Stimulated activated naive CD8-positive, alpha-beta T cell treated with anti-CD3 and anti-CD28 coated beads, Interleukin-15, amount 100 ng/mL, for 72 hours (primary cell): Measurements from ENCODE around the gene GDAP1L1.
A peak's percentile ranks its signal among the peaks of the same experiment; 100 is the strongest.
"Not testable (repeated sequence)": the region's sequence is repeated elsewhere in the genome, so short reads cannot be mapped to it uniquely, and the experiment has no call there.

Source experiments
- ATAC-seq: fragments of 150-1000 bp; cut with Tn5 transposase; 2 replicates; pipeline ENCODE4 v1.10.0; 2021; ENCODE audit warnings: mild to moderate bottlenecking, moderate library complexity
- DNase-seq, 2 donors: peaks; one replicate each; pipeline ENCODE4 v3.0.0; 2021 to 2022
- H3K27ac Mint-ChIP-seq, 2 donors: one replicate each; pipeline ENCODE4 v1.8.0; 2022; ENCODE audit warnings: mild to moderate bottlenecking in 2 of 2, mixed read lengths in 2 of 2, moderate library complexity in 2 of 2
- H3K27me3 Mint-ChIP-seq: one replicate; pipeline ENCODE4 v1.8.0; 2022; ENCODE audit warnings: mixed read lengths
- H3K4me1 Mint-ChIP-seq: one replicate; pipeline ENCODE4 v1.8.0; 2022; ENCODE audit warnings: mild to moderate bottlenecking, mixed read lengths
- H3K4me3 Mint-ChIP-seq, 2 donors: one replicate each; pipeline ENCODE4 v1.8.0; 2022; ENCODE audit warnings: mild to moderate bottlenecking in 2 of 2, mixed read lengths in 2 of 2, moderate library complexity in 1 of 2
- H3K9me3 Mint-ChIP-seq, 2 donors: one replicate each; pipeline ENCODE4 v1.8.0; 2022; ENCODE audit warnings: mixed read lengths in 2 of 2

Gene GDAP1L1

DNA sequence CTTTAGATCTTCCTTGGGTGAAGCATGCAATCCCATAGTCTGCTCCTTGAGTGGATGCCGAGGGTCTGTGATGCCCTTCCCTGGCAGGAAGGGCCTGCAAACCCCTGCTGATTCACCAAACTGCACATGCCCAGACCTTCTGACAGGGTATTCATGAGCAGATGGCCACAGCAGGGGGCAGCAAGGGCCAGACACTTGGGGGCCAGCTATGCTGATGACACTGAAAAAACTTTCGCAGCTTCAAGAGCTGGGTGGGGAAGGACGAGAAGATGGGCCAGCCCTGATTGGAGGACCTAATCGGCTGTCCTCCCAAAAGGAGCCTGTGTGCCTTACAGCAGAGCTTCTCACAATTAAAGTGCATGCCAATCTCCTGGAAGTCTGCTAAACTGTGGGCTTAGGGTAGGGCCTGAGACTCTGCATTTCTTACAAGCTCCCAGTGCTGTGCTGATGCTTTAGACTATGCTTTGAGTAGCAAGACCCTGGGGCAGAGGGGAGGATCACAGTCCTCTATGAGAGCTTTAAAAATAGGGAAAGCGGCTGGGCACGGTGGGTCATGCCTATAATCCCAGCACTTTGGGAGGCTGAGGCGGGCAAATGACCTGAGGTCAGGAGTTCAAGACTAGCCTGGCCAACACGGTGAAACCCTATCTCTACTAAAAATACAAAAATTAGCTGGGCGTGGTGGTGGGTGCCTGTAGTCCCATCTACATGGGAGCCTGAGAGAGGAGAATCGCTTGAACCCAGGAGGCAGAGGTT is 15.2 kb upstream of the GDAP1L1 start:
- Mint-ChIP-seq H3K27ac (no peak overlapping the region), H3K9me3 (no peaks in the 10 kb centered on the region), H3K4me1 (peaks cover 10% of the 10 kb centered on the region), H3K4me3 (no peak overlapping the region), H3K27me3 (no peaks in the 10 kb centered on the region)
- DNase-seq, result no peak
- no peak for ATAC-seq

DNA sequence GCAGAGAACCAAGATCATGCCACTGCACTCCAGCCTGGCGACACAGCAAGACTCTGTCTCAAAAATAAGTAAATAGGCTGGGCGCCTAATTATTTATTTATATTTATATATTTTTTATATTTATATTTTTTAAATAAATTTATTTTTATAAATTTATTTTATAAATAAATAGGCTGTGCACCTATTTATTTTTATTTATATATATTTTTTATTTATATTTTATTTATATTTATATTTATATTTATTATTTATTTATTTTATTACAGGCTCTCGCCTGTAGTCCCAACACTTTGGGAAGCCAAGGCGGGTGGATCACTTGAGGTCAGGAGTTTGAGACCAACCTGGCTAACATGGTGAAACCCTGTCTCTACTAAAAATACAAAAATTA is 14.6 kb upstream of the GDAP1L1 start:
- H3K4me3 Mint-ChIP-seq, ATAC-seq, H3K9me3 Mint-ChIP-seq, DNase-seq, H3K27me3 Mint-ChIP-seq, H3K27ac Mint-ChIP-seq: not testable (repeated sequence)
- H3K4me1 Mint-ChIP-seq, result peaks cover 10% of the 10 kb centered on the region

DNA sequence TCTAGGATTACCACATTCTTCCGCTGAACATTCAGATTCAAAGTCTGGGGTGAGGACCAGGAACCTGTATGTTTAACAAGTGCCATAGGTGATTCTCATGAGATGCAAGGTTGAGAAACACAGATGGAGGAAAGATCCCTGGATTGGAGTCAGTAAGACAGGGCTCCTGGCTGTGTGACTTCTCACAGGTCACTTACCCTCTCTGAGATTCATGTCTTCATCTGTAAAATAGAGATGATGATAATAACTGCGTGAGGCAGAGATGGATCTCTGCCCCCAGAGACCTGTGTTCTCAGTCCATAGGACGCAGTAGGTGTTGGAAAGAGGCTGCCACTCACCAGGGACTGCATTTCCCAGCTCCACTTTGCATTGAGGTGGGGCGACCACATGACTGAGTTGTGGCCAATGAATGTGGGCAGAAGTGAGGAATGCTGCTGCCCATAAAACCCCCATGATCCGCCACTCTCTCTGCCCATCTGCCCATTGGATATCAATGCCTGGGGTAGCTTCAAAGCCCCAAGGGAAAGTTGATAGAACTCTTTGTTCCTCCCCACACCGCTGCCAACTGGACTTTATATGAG is 13.6 kb upstream of the GDAP1L1 start:
- no peak overlapping the region for H3K4me3 Mint-ChIP-seq
- DNase-seq, result no peak
- H3K27ac Mint-ChIP-seq, result no peak overlapping the region
- peaks cover 10% of the 10 kb centered on the region for H3K4me1 Mint-ChIP-seq
- H3K27me3 Mint-ChIP-seq, result no peaks in the 10 kb centered on the region
- no peak for ATAC-seq
- H3K9me3 Mint-ChIP-seq, result no peaks in the 10 kb centered on the region

DNA sequence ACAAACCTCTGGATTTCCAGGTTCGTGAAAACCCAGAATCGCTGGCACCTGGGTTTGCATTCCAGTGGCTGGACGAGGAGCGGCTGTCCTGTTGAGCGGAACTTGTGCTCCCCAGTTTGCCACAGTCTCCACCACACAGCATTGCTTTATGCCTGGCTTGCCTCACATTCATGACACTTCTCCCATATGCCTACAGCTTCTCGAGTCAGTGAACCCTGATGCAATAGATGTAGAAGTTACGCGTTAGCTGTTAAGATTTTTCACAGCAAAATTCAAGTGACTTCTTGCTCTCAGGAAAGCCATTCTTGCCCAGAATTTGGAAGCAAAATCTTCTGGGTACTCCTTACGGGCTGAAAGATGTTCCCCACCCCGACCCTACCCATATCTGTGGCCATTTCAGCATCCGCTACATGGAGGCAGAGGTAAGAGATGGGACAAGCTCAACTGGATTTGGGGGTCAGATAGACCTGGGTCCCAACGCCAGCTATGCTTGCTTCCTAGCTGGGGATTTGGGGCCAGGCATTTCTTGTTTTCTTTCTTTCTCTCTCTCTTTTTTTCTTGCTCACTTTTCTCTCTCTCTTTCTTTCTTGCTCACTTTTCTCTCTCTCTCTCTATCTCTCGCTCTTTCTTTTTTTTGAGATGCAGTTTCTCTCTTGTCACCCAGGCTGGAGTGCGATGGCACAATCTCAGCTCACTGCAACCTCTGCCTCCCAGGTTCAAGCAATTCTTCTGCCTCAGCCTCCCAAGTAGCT is 12.4 kb upstream of the GDAP1L1 start:
- peak overlapping the region in 1 of 2 donors; percentile 69 for H3K27ac Mint-ChIP-seq

DNA sequence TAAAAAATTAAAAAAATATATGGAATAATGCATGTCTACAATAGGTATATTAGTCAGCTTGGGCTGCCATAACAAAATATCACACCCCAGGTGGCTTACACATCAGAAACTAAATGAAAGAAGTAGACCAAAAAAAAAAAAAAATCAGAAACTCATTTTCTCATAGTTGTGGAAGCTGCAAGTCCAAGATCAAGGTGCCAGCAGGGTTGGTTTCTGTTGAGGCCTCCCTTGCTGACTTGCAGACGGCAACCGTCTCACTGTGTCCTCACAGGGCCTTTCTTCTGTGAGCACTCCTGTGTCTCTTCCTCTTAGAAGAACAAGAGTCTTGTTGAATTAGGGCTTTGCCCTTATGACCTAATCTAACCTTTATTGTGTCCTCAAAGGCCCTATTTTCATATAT is 11.4 kb upstream of the GDAP1L1 start:
- peaks cover 10% of the 10 kb centered on the region for H3K4me1 Mint-ChIP-seq
- H3K27me3 Mint-ChIP-seq, result no peaks in the 10 kb centered on the region
- H3K27ac Mint-ChIP-seq, result no peak overlapping the region
- DNase-seq (no peak), ATAC-seq (no peak)
- H3K4me3 Mint-ChIP-seq, result no peak overlapping the region
- H3K9me3 Mint-ChIP-seq, result no peaks in the 10 kb centered on the region

More for the DNA sequence above, 12.4 kb upstream of the GDAP1L1 start:
- ATAC-seq (no peak), DNase-seq (no peak)
- Mint-ChIP-seq H3K4me3 (no peak overlapping the region), H3K9me3 (no peaks in the 10 kb centered on the region), H3K27me3 (no peaks in the 10 kb centered on the region), H3K4me1 (peaks cover 10% of the 10 kb centered on the region)

DNA sequence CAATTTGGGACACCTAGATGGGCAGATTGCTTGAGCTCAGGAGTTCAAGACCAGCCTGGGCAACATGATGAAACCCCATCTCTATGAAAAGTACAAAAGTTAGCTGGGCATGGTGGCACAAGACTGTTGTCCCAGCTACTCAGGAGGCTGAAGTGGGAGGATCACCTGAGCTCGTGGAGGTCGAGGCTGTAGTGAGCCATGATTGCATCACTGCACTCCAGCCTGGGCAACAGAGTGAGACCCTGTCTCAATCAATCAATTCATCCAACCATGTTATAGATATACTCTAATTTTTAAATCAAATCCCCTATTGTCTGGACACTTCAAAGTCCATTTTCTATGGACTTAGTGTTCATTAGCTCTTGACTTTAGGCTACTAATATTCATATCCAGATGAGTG is 10.3 kb upstream of the GDAP1L1 start:
- not testable (repeated sequence) for DNase-seq, H3K4me3 Mint-ChIP-seq, H3K4me1 Mint-ChIP-seq

DNA sequence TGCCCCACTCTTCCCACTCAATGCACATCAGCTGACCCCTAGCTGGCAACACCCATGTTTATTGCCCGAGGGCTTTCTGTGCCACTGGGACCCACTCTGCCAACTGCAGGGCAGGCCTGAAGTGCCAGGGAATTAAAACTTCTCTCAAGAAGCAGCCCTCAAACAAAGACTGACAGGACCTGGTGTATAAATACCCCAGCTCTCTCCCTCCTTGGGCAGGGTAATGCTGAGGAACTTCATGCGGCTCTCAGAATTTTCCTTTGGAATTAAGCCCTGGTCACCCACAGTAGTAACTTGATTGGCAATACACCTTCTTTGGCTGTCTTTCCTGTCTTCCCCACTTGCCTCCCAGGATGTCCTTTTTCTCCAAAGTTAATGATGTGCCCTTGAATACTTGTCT is 5.3 kb upstream of the GDAP1L1 start:
- Mint-ChIP-seq H3K27ac (no peak overlapping the region), H3K4me1 (peaks cover 3% of the 10 kb centered on the region), H3K4me3 (no peak overlapping the region), H3K27me3 (peaks cover 5% of the 10 kb centered on the region), H3K9me3 (no peaks in the 10 kb centered on the region)
- DNase-seq (no peak), ATAC-seq (no peak)

More for the DNA sequence above, 10.3 kb upstream of the GDAP1L1 start:
- not testable (repeated sequence) for ATAC-seq, H3K9me3 Mint-ChIP-seq, H3K27me3 Mint-ChIP-seq, H3K27ac Mint-ChIP-seq

DNA sequence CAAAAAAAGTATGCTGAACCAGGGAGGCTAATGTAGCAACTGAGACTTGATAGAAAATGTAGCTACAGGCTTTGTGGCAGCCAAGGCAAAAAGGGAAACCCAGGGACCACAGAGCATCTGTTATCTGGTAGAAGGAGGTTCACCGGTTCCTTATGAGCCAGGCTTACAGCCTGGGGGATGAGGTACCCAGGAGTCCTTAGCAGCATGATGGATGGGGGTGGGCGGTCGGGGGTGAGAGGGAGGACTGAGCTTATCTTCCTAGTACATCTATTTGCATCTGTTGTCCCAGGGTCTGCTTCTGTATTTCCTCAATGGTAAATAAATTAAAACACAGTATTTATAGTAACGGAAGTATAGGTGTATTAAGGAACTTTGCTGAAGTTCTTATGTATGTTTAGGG is 1.1 kb upstream of the GDAP1L1 start:
- Mint-ChIP-seq H3K27me3 (peaks cover 21% of the 10 kb centered on the region), H3K4me1 (peaks cover 16% of the 10 kb centered on the region), H3K9me3 (no peaks in the 10 kb centered on the region), H3K4me3 (no peak overlapping the region), H3K27ac (no peak overlapping the region)
- DNase-seq (no peak), ATAC-seq (no peak)

DNA sequence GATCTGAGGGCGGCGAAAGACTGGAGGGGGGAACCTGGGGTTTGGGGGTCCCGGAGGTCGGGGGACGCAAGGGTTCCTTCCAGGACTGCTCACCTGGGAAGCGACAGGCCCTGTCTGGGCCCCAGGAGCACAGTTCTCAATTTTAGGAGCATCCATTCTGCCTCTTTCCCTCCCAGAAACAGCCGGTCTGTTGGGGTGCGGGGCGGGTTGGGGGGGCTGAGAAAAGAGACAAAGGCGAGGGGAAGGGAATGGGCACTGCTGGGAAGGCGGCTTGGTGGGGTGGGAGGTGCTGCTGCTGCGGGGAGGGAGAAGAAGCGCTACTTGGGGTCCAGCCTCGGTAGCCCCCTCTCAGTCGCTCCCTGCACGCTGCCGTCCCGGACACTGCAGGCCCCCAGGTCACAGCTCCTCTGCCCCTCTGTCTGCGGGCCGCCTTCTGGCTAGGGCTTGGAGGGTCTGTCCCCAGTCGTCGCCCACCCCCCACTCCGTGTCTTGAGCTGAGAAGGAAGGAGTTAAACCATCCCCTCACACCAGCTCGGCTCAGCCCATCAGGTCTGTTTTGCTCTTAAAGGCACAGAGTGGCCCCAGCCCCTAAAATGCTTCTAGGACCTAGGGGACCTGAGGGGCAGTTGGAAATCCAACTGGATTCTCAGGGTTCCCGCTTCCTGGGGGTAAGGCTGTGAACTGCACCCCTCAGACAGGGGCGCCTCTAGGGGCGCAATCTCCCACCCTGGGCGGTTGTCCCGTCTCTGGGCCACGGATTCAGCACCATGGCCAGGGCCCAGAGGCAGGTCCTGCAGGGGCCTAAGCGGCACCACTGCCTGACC is 690 bp downstream of the GDAP1L1 start:
- ATAC-seq, result peak; percentile 50
- Mint-ChIP-seq H3K9me3 (no peaks in the 10 kb centered on the region), H3K27me3 (peaks cover 21% of the 10 kb centered on the region), H3K27ac (no peak overlapping the region), H3K4me3 (peak overlapping the region in 1 of 2 donors; percentile 57), H3K4me1 (peaks cover 16% of the 10 kb centered on the region)
- DNase-seq, result peak; percentile 13 to 18

DNA sequence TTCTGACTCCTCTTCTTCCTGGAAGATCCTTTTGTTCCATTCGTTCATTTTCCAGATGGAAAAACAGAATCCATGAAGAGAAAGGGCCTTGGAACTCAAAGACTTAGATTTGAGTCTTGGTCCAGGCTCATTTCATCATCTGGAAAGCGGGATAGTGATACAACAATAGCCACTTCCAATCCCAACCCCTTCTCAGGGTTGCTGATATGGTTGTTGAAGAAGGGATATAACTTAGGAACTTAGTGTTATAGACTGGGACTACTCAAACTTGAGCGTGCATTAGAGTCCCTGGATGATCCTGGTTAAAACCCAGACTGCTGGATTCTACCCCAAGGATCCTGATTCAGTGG is 1.3 kb downstream of the GDAP1L1 start:
- Mint-ChIP-seq H3K27me3 (peaks cover 21% of the 10 kb centered on the region), H3K27ac (no peak overlapping the region), H3K9me3 (no peaks in the 10 kb centered on the region), H3K4me3 (no peak overlapping the region), H3K4me1 (peaks cover 16% of the 10 kb centered on the region)
- ATAC-seq, result no peak
- no peak for DNase-seq

DNA sequence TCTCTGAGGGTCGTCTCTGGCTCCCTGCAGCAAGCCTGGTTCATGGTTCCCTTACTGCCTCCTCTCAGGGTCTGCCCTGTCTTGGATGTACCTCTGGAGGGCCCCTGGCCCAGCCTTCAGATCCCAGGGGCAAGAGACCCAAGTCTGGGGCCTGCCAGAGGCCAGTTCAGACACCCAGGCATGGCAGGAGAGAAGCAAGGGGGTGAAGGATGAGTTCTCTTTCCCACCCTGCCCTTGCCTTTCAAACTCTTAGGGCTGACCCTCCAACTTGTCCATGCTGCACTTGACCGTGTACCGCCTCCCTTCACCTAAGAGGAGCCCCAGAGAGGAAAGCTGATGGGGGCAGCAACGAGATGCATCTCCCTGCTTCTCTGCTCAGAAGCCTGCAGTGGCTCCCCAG is 4.2 kb downstream of the GDAP1L1 start:
- H3K9me3 Mint-ChIP-seq, result no peaks in the 10 kb centered on the region
- DNase-seq, result no peak
- H3K4me1 Mint-ChIP-seq, result peaks cover 16% of the 10 kb centered on the region
- H3K27ac Mint-ChIP-seq, result peak overlapping the region in 1 of 2 donors; percentile 80
- H3K4me3 Mint-ChIP-seq, result no peak overlapping the region
- H3K27me3 Mint-ChIP-seq, result peaks cover 21% of the 10 kb centered on the region
- no peak for ATAC-seq

DNA sequence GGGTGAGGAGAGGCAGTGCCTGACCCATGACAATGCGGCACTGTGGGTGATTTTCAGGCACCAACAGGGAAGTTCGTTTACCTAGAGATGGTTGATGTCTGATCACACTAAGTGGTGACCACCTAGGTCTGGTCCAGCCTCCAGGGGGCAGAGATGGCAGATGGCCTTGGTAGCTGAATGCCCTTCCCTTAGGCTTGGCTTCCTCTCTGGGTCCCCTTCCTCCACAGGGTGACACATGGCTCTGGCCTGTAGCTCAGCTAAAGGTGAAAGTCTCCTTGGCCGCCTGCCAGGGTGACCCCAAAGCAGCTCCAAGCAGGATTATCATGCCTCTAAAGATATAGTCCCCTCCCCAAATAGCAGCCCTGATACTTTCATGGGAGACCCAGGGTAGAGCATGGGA is 6.4 kb downstream of the GDAP1L1 start:
- Mint-ChIP-seq H3K27me3 (peaks cover under 1% of the 10 kb centered on the region), H3K9me3 (no peaks in the 10 kb centered on the region), H3K4me3 (no peak overlapping the region), H3K4me1 (no peaks in the 10 kb centered on the region), H3K27ac (no peak overlapping the region)
- no peak for DNase-seq
- no peak for ATAC-seq

DNA sequence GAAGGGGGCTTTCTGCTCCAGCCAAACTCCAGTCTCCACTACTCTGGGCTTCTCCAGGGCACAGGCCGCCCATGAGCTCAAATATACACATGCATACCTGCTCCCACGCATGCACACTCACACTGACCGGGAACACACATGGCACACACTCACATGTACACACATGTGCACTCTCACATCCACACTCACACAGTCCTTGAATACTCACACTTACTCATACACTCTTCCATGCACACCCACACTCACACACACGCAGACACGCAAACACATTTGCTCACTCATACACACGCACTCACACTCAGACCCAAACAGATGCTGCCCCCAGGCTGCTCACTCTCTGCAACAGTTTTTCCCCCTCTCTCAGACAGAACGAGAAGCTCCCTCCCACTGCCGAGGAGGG is 7.0 kb downstream of the GDAP1L1 start:
- H3K4me3 Mint-ChIP-seq, result no peak overlapping the region
- ATAC-seq (no peak), DNase-seq (no peak)
- H3K27ac Mint-ChIP-seq, result no peak overlapping the region
- no peaks in the 10 kb centered on the region for H3K9me3 Mint-ChIP-seq
- no peaks in the 10 kb centered on the region for H3K4me1 Mint-ChIP-seq
- H3K27me3 Mint-ChIP-seq, result no peaks in the 10 kb centered on the region

DNA sequence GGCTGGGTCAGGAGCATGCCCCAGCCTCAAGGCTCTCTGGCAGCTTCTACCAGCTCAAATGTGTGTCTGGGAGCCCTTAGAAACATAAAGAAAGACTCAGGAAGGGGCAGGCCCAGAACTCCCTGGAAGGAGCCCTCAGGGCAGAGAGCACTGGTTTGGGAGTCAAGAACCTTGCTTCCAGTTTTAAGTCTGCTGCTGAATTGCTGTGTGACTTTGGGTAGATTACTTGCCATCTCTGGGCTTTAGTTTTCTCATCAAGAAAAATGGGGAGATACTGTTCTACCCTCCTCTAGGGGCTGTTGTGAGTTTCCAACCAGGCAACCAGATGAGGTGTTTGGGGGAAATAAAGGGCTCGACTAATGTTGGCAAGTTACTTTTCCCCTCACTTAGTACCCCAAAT is 8.8 kb downstream of the GDAP1L1 start:
- DNase-seq, result no peak
- Mint-ChIP-seq H3K4me3 (no peak overlapping the region), H3K9me3 (no peaks in the 10 kb centered on the region), H3K4me1 (no peaks in the 10 kb centered on the region), H3K27ac (no peak overlapping the region), H3K27me3 (no peaks in the 10 kb centered on the region)
- ATAC-seq, result no peak

DNA sequence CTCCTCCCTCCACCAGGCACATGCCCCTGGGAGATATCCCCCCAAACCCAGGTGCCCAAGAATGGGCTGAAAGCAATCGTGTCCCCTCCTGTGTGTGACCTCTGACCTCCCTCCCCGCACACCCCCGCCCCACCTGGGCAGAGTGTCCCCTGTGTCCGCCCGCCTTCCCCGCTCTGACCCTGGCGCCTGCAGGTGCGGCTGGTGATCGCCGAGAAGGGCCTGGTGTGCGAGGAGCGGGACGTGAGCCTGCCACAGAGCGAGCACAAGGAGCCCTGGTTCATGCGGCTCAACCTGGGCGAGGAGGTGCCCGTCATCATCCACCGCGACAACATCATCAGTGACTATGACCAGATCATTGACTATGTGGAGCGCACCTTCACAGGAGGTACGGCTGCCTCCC is 9.9 kb downstream of the GDAP1L1 start:
- Mint-ChIP-seq H3K9me3 (no peaks in the 10 kb centered on the region), H3K4me3 (no peak overlapping the region), H3K4me1 (no peaks in the 10 kb centered on the region), H3K27me3 (no peaks in the 10 kb centered on the region), H3K27ac (no peak overlapping the region)
- DNase-seq (no peak), ATAC-seq (no peak)
